Posterior cingulate gyrus (tissue), 11 donors: ENCODE measurements around the gene HNRNPAB.
A peak's percentile ranks its signal among the peaks of the same experiment; 100 is the strongest.
"Not testable (repeated sequence)": the region's sequence is repeated elsewhere in the genome, so short reads cannot be mapped to it uniquely, and the experiment has no call there.

Experiments used
- DNase-seq, 10 donors: peaks; one replicate each; pipeline versions ENCODE4 v3.0.0 to v3.0.0-alpha.2; 2020 to 2021; ENCODE audit warnings: mixed read lengths in 3 of 10
- intact Hi-C: fragments of 100-400 bp; cut with DNase I; formaldehyde crosslinking; loops from one replicate; pipeline ENCODE4 v1.15.1; 2023

HNRNPAB gene

GRCh38 chr5:178225174-178225573 is 20.8 kb downstream of the HNRNPAB start:
- intact Hi-C loops: no loop called here
- peak in 3 of 10 donors; percentile 29 to 59 (median 37) for DNase-seq

- DNase-seq: peak in 2 of 10 donors; percentile 2 to 13
- intact Hi-C loops: no loop called here
Measured at GRCh38 chr5:178227138-178227659, 22.9 kb downstream of the HNRNPAB start.

GRCh38 chr5:178227929-178228328 is 23.6 kb downstream of the HNRNPAB start:
- DNase-seq: no peak
- intact Hi-C loops: no loop called here

GRCh38 chr5:178228609-178229008 is 24.3 kb downstream of the HNRNPAB start:
- DNase-seq: no peak
- intact Hi-C loops: no loop called here

- DNase-seq: peak in 2 of 10 donors; percentile 53 to 62
- intact Hi-C loops: not testable (repeated sequence)
Measured at GRCh38 chr5:178229111-178229510, 24.8 kb downstream of the HNRNPAB start.

GRCh38 chr5:178229861-178230260 is 25.5 kb downstream of the HNRNPAB start:
- DNase-seq: peak in 2 of 10 donors; percentile 81 to 83
- intact Hi-C loops: no loop called here

- peak in 5 of 10 donors; percentile 31 to 82 (median 53) for DNase-seq
- intact Hi-C loops: no loop called here
Measured at GRCh38 chr5:178230879-178231538, 26.7 kb downstream of the HNRNPAB start.

- intact Hi-C loops: no loop called here
- peak in 1 of 10 donors; percentile 85 for DNase-seq
Measured at GRCh38 chr5:178231539-178232123, 27.3 kb downstream of the HNRNPAB start.

- peak; percentile 48 to 95 (median 62) for DNase-seq
- intact Hi-C loops: no loop called here
Measured at GRCh38 chr5:178232124-178232919, 28.0 kb downstream of the HNRNPAB start, which contains the start of gene PHYKPL. TSS of gene PHYKPL (minus strand) at chr5:178232802. CDS start at chr5:178232550, 252 bp downstream.

GRCh38 chr5:178232920-178233429 is 28.6 kb downstream of the HNRNPAB start:
- peak in 2 of 10 donors; percentile 15 to 32 for DNase-seq
- intact Hi-C loops: no loop called here

GRCh38 chr5:178234121-178234749 is 29.9 kb downstream of the HNRNPAB start:
- peak in 4 of 10 donors; percentile 4 to 77 (median 42) for DNase-seq

GRCh38 chr5:178234750-178235587 is 30.6 kb downstream of the HNRNPAB start:
- intact Hi-C loops: loop anchor here (2.0 kb wide), 1 partner anchor 356 kb away; the partner anchor contains the start of gene COL23A1
- DNase-seq: peak; percentile 40 to 95 (median 80)

More at GRCh38 chr5:178234121-178234749, 29.9 kb downstream of the HNRNPAB start:
- intact Hi-C loops: loop anchor here (2.0 kb wide), 1 partner anchor 357 kb away; the partner anchor contains the start of gene COL23A1

GRCh38 chr5:178235588-178235974 is 31.2 kb downstream of the HNRNPAB start:
- peak in 4 of 10 donors; percentile 5 to 52 (median 18) for DNase-seq
- intact Hi-C loops: loop anchor here (2.0 kb wide), 1 partner anchor 355 kb away; the partner anchor contains the start of gene COL23A1

GRCh38 chr5:178236126-178236525 is 31.8 kb downstream of the HNRNPAB start:
- DNase-seq: peak in 3 of 10 donors; percentile 38 to 65 (median 55)
- intact Hi-C loops: no loop called here

GRCh38 chr5:178236679-178237078 is 32.3 kb downstream of the HNRNPAB start:
- intact Hi-C loops: no loop called here
- peak in 3 of 10 donors; percentile 42 to 56 (median 46) for DNase-seq

- intact Hi-C loops: no loop called here
Measured at GRCh38 chr5:178237431-178238312, 33.3 kb downstream of the HNRNPAB start.

GRCh38 chr5:178238313-178238635 is 33.9 kb downstream of the HNRNPAB start:
- intact Hi-C loops: no loop called here
- peak in 3 of 10 donors; percentile 40 to 74 (median 55) for DNase-seq

More at GRCh38 chr5:178237431-178238312, 33.3 kb downstream of the HNRNPAB start:
- DNase-seq: peak in 4 of 10 donors; percentile 8 to 78 (median 37)
